Stomach smooth muscle (tissue), 2 donors: ENCODE data around the gene BRS3.
A peak's percentile ranks its signal among the peaks of the same experiment; 100 is the strongest.

Experiments
- H3K27ac ChIP-seq: one replicate; pipeline ENCODE4 v1.7.0; 2013; ENCODE audit warnings: mild to moderate bottlenecking, low read length, inconsistent platforms
- H3K27me3 ChIP-seq, 2 donors: one replicate each; pipeline ENCODE4 v1.7.0; 2013; ENCODE audit warnings: low read length in 2 of 2; ENCODE audit not compliant: insufficient read depth in 2 of 2, control insufficient read depth in 1 of 2
- H3K36me3 ChIP-seq, 2 donors: one replicate each; pipeline ENCODE4 v1.7.0; 2013; ENCODE audit warnings: low read length in 2 of 2; ENCODE audit not compliant: control insufficient read depth in 2 of 2, insufficient read depth in 2 of 2
- H3K4me1 ChIP-seq: one replicate; pipeline ENCODE4 v1.7.0; 2013; ENCODE audit warnings: low read length; ENCODE audit not compliant: control insufficient read depth, insufficient read depth
- H3K4me3 ChIP-seq, 2 donors: one replicate each; pipeline ENCODE4 v1.7.0; 2013; ENCODE audit warnings: low read length in 2 of 2
- H3K9ac ChIP-seq, 2 donors: one replicate each; pipeline ENCODE4 v1.7.0; 2013; ENCODE audit warnings: low read length in 2 of 2, mild to moderate bottlenecking in 1 of 2
- H3K9me3 ChIP-seq, 2 donors: one replicate each; pipeline ENCODE4 v1.7.0; 2013; ENCODE audit warnings: low read length in 2 of 2; ENCODE audit not compliant: control insufficient read depth in 2 of 2
- donor health status: healthy.
- donor health status: Pancreatic carcinoma.

Gene BRS3

GRCh38 chrX:136493011-136493410 lies 5.3 kb downstream of the BRS3 start:
- Histone ChIP-seq H3K27ac (no peak overlapping the region), H3K36me3 (no peaks in the 10 kb centered on the region), H3K4me1 (no peaks in the 10 kb centered on the region), H3K4me3 (no peak overlapping the region), H3K9me3 (no peaks in the 10 kb centered on the region), H3K27me3 (peaks cover 0 to 11% of the 10 kb centered on the region in 2 donors), H3K9ac (no peak overlapping the region)

GRCh38 chrX:136495043-136495442 lies 7.3 kb downstream of the BRS3 start:
- H3K9ac ChIP-seq: no peak overlapping the region
- no peak overlapping the region for H3K4me3 ChIP-seq
- H3K36me3 ChIP-seq: no peaks in the 10 kb centered on the region
- H3K4me1 ChIP-seq: no peaks in the 10 kb centered on the region
- peaks cover 0 to 7% of the 10 kb centered on the region in 2 donors for H3K27me3 ChIP-seq
- no peaks in the 10 kb centered on the region for H3K9me3 ChIP-seq
- no peak overlapping the region for H3K27ac ChIP-seq

GRCh38 chrX:136496186-136496763 lies 8.5 kb downstream of the BRS3 start:
- no peaks in the 10 kb centered on the region for H3K9me3 ChIP-seq
- peak overlapping the region; percentile 82 for H3K27ac ChIP-seq
- H3K4me3 ChIP-seq: peak overlapping the region; percentile 70 to 78
- H3K9ac ChIP-seq: peak overlapping the region; percentile 81 to 82
- H3K4me1 ChIP-seq: no peaks in the 10 kb centered on the region
- peaks cover 0 to 7% of the 10 kb centered on the region in 2 donors for H3K27me3 ChIP-seq
- no peaks in the 10 kb centered on the region for H3K36me3 ChIP-seq

GRCh38 chrX:136496764-136497555 lies 9.2 kb downstream of the BRS3 start:
- Histone ChIP-seq H3K27ac (peak overlapping the region; percentile 82), H3K4me3 (peak overlapping the region; percentile 78 to 86), H3K36me3 (peaks cover 0 to 3% of the 10 kb centered on the region in 2 donors), H3K4me1 (no peaks in the 10 kb centered on the region), H3K9ac (peak overlapping the region; percentile 81 to 84), H3K27me3 (peaks cover 0 to 6% of the 10 kb centered on the region in 2 donors), H3K9me3 (no peaks in the 10 kb centered on the region)

- Histone ChIP-seq H3K4me3 (peak within 1 kb of the TSS; percentile 78 to 86), H3K27ac (peak within 1 kb of the TSS; percentile 82), H3K9me3 (no peaks in the 10 kb centered on the region), H3K36me3 (peaks cover 0 to 3% of the 10 kb centered on the region in 2 donors), H3K9ac (peak within 1 kb of the TSS; percentile 81 to 84), H3K4me1 (no peaks in the 10 kb centered on the region), H3K27me3 (peaks cover 0 to 3% of the 10 kb centered on the region in 2 donors)
These were observed 9.9 kb downstream of the BRS3 start, which contains the start of gene HTATSF1 for GRCh38 chrX:136497556-136498052. HTATSF1 (plus strand) TSS chrX:136497592; CDS start chrX:136497685, 93 bp downstream.

GRCh38 chrX:136519069-136519468 lies 31.3 kb downstream of the BRS3 start:
- no peak overlapping the region for H3K9ac ChIP-seq
- H3K36me3 ChIP-seq: no peaks in the 10 kb centered on the region
- H3K27ac ChIP-seq: no peak overlapping the region
- H3K9me3 ChIP-seq: no peaks in the 10 kb centered on the region
- peaks cover 0 to 4% of the 10 kb centered on the region in 2 donors for H3K27me3 ChIP-seq
- H3K4me3 ChIP-seq: no peak overlapping the region
- no peaks in the 10 kb centered on the region for H3K4me1 ChIP-seq

GRCh38 chrX:136523770-136524169 lies 36.0 kb downstream of the BRS3 start:
- Histone ChIP-seq H3K9ac (no peak overlapping the region), H3K27me3 (peaks cover 0 to 4% of the 10 kb centered on the region in 2 donors), H3K4me1 (peaks cover 11% of the 10 kb centered on the region), H3K36me3 (no peaks in the 10 kb centered on the region), H3K9me3 (no peaks in the 10 kb centered on the region), H3K4me3 (no peak overlapping the region), H3K27ac (no peak overlapping the region)

- Histone ChIP-seq H3K27ac (peak overlapping the region; percentile 58), H3K9ac (no peak overlapping the region), H3K4me3 (peak overlapping the region in 1 of 2 donors; percentile 35), H3K4me1 (peaks cover 11% of the 10 kb centered on the region), H3K27me3 (no peaks in the 10 kb centered on the region), H3K9me3 (no peaks in the 10 kb centered on the region), H3K36me3 (no peaks in the 10 kb centered on the region)
These were observed 38.2 kb downstream of the BRS3 start for GRCh38 chrX:136525738-136526606.

- no peaks in the 10 kb centered on the region for H3K27me3 ChIP-seq
- H3K36me3 ChIP-seq: no peaks in the 10 kb centered on the region
- no peaks in the 10 kb centered on the region for H3K9me3 ChIP-seq
- no peak overlapping the region for H3K9ac ChIP-seq
- no peak overlapping the region for H3K4me3 ChIP-seq
- H3K4me1 ChIP-seq: peaks cover 11% of the 10 kb centered on the region
- H3K27ac ChIP-seq: no peak overlapping the region
These were observed 41.0 kb downstream of the BRS3 start for GRCh38 chrX:136528645-136529315.

GRCh38 chrX:136529795-136530194 lies 42.0 kb downstream of the BRS3 start:
- H3K36me3 ChIP-seq: no peaks in the 10 kb centered on the region
- H3K27me3 ChIP-seq: no peaks in the 10 kb centered on the region
- no peak overlapping the region for H3K4me3 ChIP-seq
- no peaks in the 10 kb centered on the region for H3K9me3 ChIP-seq
- H3K4me1 ChIP-seq: peaks cover 11% of the 10 kb centered on the region
- no peak overlapping the region for H3K9ac ChIP-seq
- H3K27ac ChIP-seq: no peak overlapping the region
